Fibroblast of lung (primary cell): ENCODE measurements around the gene MFSD6L. TPM values are rescaled to one million over a fixed set of nuclear protein-coding genes. Genes with fewer than 3 reads are reported as not detected.

Experiments
- DNase-seq, 2 donors: peaks; one replicate each; pipeline versions ENCODE4 v3.0.0 to v3.0.0-alpha.2; 2010; ENCODE audit warnings: low read depth in 2 of 2
- H2AFZ ChIP-seq: 2 replicates; pipeline ENCODE4 v1.5.1; 2012; ENCODE audit warnings: low read length, control low read depth, inconsistent platforms
- H3K27ac ChIP-seq: 2 replicates; pipeline ENCODE4 v1.5.1; 2011; ENCODE audit warnings: low read length, control low read depth; ENCODE audit not compliant: insufficient read depth
- H3K27me3 ChIP-seq: 2 replicates; pipeline ENCODE4 v1.5.1; 2011; ENCODE audit warnings: mild to moderate bottlenecking, low read length; ENCODE audit not compliant: control insufficient read depth, insufficient read depth
- H3K36me3 ChIP-seq: 2 replicates; pipeline ENCODE4 v1.5.1; 2011; ENCODE audit warnings: low read length; ENCODE audit not compliant: control insufficient read depth, insufficient read depth
- H3K4me1 ChIP-seq: 2 replicates; pipeline ENCODE4 v1.5.1; 2011; ENCODE audit warnings: low read length; ENCODE audit not compliant: control insufficient read depth, insufficient read depth; ENCODE audit errors: extremely low read depth
- H3K4me2 ChIP-seq: 2 replicates; pipeline ENCODE4 v1.5.1; 2011; ENCODE audit warnings: low read length, control low read depth; ENCODE audit not compliant: insufficient read depth; ENCODE audit errors: extremely low read depth
- H3K4me3 ChIP-seq, 4 experiments: fragments of 200-600 bp in 1 of 4; sonication (generic) in 1 of 4; replicated peaks in 1 of 4; 2 replicates each; pipeline ENCODE4 v1.5.1; 2011 to 2016; ENCODE audit warnings: low read length in 4 of 4, low read depth in 3 of 4, mild to moderate bottlenecking in 3 of 4, control low read depth in 2 of 4, inconsistent platforms in 1 of 4, mixed read lengths in 1 of 4; ENCODE audit not compliant: insufficient read depth in 1 of 4; ENCODE audit errors: control extremely low read depth in 1 of 4
- H3K79me2 ChIP-seq: 2 replicates; pipeline ENCODE4 v1.5.1; 2012; ENCODE audit warnings: mild to moderate bottlenecking, low read length, inconsistent platforms; ENCODE audit not compliant: control insufficient read depth, insufficient read depth
- H3K9ac ChIP-seq: 2 replicates; pipeline ENCODE4 v1.5.1; 2011; ENCODE audit warnings: mild to moderate bottlenecking, low read length, control low read depth; ENCODE audit not compliant: insufficient read depth
- H3K9me3 ChIP-seq: 2 replicates; pipeline ENCODE4 v1.5.1; 2012; ENCODE audit warnings: low read depth, low read length; ENCODE audit not compliant: control insufficient read depth, insufficient read depth
- H4K20me1 ChIP-seq: 2 replicates; pipeline ENCODE4 v1.5.1; 2011; ENCODE audit warnings: low read length; ENCODE audit not compliant: control insufficient read depth, insufficient read depth; ENCODE audit errors: extremely low read depth
- CTCF ChIP-seq, 2 donors: IDR thresholded peaks in 1 of 2; conservative IDR thresholded peaks in 1 of 2; 1 replicate in 1 of 2; 2 replicates in 1 of 2; pipeline ENCODE4 v1.5.1; 2011 to 2012; ENCODE audit warnings: low read length in 2 of 2, control low read depth in 1 of 2, inconsistent platforms in 1 of 2, low read depth in 1 of 2, mild to moderate bottlenecking in 1 of 2
- EZH2 ChIP-seq: IDR thresholded peaks from 2 replicates; pipeline ENCODE4 v1.5.1; 2012; ENCODE audit warnings: low read length, control low read depth, mild to moderate bottlenecking; ENCODE audit errors: missing control alignments
- polyA plus RNA-seq, 2 donors: library from polyadenylated mRNA; depleted of rRNA in 1 of 2; stranded (reverse) in 1 of 2; unstranded in 1 of 2; fragments of >200 nt; gene quantifications; 2 replicates each; pipeline ENCODE4 v1.2.1, GENCODE V29; 2011 to 2012; ENCODE audit warnings: missing spikeins in 1 of 2
- total RNA-seq: library from RNA; depleted of rRNA; stranded (reverse); fragments of >200 nt; gene quantifications from 2 replicates; pipeline ENCODE4 v1.2.1, GENCODE V29; 2014

Gene MFSD6L
- total and polyA plus RNA-seq, 2 donors (not counting 1 experiment from before 2014, with no cell fraction given), result not detected

GRCh38 chr17:8757189-8757588 is 42.0 kb downstream of the MFSD6L start:
- Histone ChIP-seq H4K20me1 (no peaks in the 10 kb centered on the region), H3K79me2 (no peaks in the 10 kb centered on the region), H3K9ac (no peak overlapping the region), H3K27ac (no peak overlapping the region), H3K27me3 (peaks cover 5% of the 10 kb centered on the region), H2AFZ (no peak overlapping the region), H3K36me3 (no peaks in the 10 kb centered on the region), H3K9me3 (no peaks in the 10 kb centered on the region), H3K4me3 (no peak overlapping the region), H3K4me1 (no peaks in the 10 kb centered on the region), H3K4me2 (no peak overlapping the region)
- TF ChIP-seq EZH2, result no peak
- no peak for TF ChIP-seq CTCF (conservative IDR thresholded peaks at IDR 0.05 in 1 of 2, IDR thresholded peaks at IDR 0.05 in 1 of 2; ENCODE audit: low read depth in 1 of 2, low read length in 2 of 2)
- no peak for DNase-seq

- H3K27me3 ChIP-seq, result peaks cover 5% of the 10 kb centered on the region
Measured at GRCh38 chr17:8755590-8756255, 43.4 kb downstream of the MFSD6L start.

GRCh38 chr17:8754890-8755289 is 44.3 kb downstream of the MFSD6L start:
- no peak overlapping the region for H2AFZ ChIP-seq
- no peak overlapping the region for H3K4me3 ChIP-seq
- DNase-seq, result no peak
- H3K9me3 ChIP-seq, result no peaks in the 10 kb centered on the region
- H3K4me2 ChIP-seq, result no peak overlapping the region
- H3K4me1 ChIP-seq, result no peaks in the 10 kb centered on the region
- H4K20me1 ChIP-seq, result no peaks in the 10 kb centered on the region
- no peaks in the 10 kb centered on the region for H3K36me3 ChIP-seq
- H3K9ac ChIP-seq, result no peak overlapping the region
- H3K27ac ChIP-seq, result no peak overlapping the region
- H3K27me3 ChIP-seq, result peaks cover 5% of the 10 kb centered on the region
- no peaks in the 10 kb centered on the region for H3K79me2 ChIP-seq
- no peak for TF ChIP-seq EZH2
- no peak for TF ChIP-seq CTCF (conservative IDR thresholded peaks at IDR 0.05 in 1 of 2, IDR thresholded peaks at IDR 0.05 in 1 of 2; ENCODE audit: low read depth in 1 of 2, low read length in 2 of 2)

More at GRCh38 chr17:8755590-8756255, 43.4 kb downstream of the MFSD6L start:
- Histone ChIP-seq H2AFZ (no peak overlapping the region), H3K4me1 (no peaks in the 10 kb centered on the region), H3K36me3 (no peaks in the 10 kb centered on the region), H3K9ac (no peak overlapping the region), H3K4me2 (no peak overlapping the region), H3K9me3 (no peaks in the 10 kb centered on the region), H3K4me3 (no peak overlapping the region), H3K27ac (no peak overlapping the region), H3K79me2 (no peaks in the 10 kb centered on the region), H4K20me1 (no peaks in the 10 kb centered on the region)
- TF ChIP-seq CTCF (conservative IDR thresholded peaks at IDR 0.05 in 1 of 2, IDR thresholded peaks at IDR 0.05 in 1 of 2; ENCODE audit: low read depth in 1 of 2, low read length in 2 of 2), result no peak
- no peak for TF ChIP-seq EZH2
- DNase-seq, result no peak
